Neuronal stem cell (in vitro differentiated cells): Measurements from ENCODE around the gene MAGI1.

ENCODE experiments used
- DNase-seq: peaks from one replicate; pipeline ENCODE4 v3.0.0-alpha.2; 2013; ENCODE audit warnings: low spot score
- H2AFZ ChIP-seq: one replicate; pipeline ENCODE4 v1.6.1; 2013; ENCODE audit warnings: mild to moderate bottlenecking, low read length, inconsistent platforms
- H2AK5ac ChIP-seq: 2 replicates; pipeline ENCODE4 v1.6.1; 2013; ENCODE audit warnings: low read depth, mild to moderate bottlenecking, inconsistent platforms, low read length, moderate library complexity, mixed read lengths
- H2BK120ac ChIP-seq: 2 replicates; pipeline ENCODE4 v1.6.1; 2013; ENCODE audit warnings: low read depth, mild to moderate bottlenecking, inconsistent platforms, low read length, moderate library complexity, mixed read lengths
- H2BK12ac ChIP-seq: one replicate; pipeline ENCODE4 v1.6.1; 2013; ENCODE audit warnings: low read length, inconsistent platforms
- H2BK15ac ChIP-seq: 2 replicates; pipeline ENCODE4 v1.6.1; 2013; ENCODE audit warnings: mild to moderate bottlenecking, low read length, inconsistent platforms, mixed read lengths
- H2BK5ac ChIP-seq: one replicate; pipeline ENCODE4 v1.6.1; 2013; ENCODE audit warnings: inconsistent platforms, mild to moderate bottlenecking, low read length, moderate library complexity
- H3K14ac ChIP-seq: one replicate; pipeline ENCODE4 v1.6.1; 2013; ENCODE audit warnings: low read length, inconsistent platforms
- H3K18ac ChIP-seq: 2 replicates; pipeline ENCODE4 v1.6.1; 2013; ENCODE audit warnings: low read length, inconsistent platforms
- H3K23ac ChIP-seq: 2 replicates; pipeline ENCODE4 v1.6.1; 2013; ENCODE audit warnings: low read depth, mild to moderate bottlenecking, mixed read lengths, low read length, inconsistent platforms; ENCODE audit not compliant: poor library complexity
- H3K27ac ChIP-seq: replicated peaks from 3 replicates; pipeline ENCODE4 v1.5.1; 2013; ENCODE audit warnings: low read length, inconsistent platforms
- H3K27me3 ChIP-seq, 3 experiments: 2 replicates each; pipeline ENCODE4 v1.6.1; 2013; ENCODE audit warnings: low read length in 3 of 3, mild to moderate bottlenecking in 2 of 3, inconsistent platforms in 1 of 3, low read depth in 1 of 3, mixed read lengths in 1 of 3, moderate library complexity in 1 of 3; ENCODE audit not compliant: control insufficient read depth in 3 of 3, insufficient read depth in 3 of 3
- H3K36me3 ChIP-seq, 2 donors: replicated peaks in 1 of 2; 2 replicates each; pipeline ENCODE4 v1.6.1; 2013; ENCODE audit warnings: low read length in 2 of 2; ENCODE audit not compliant: control insufficient read depth in 2 of 2, insufficient read depth in 2 of 2
- H3K4ac ChIP-seq: 2 replicates; pipeline ENCODE4 v1.6.1; 2013; ENCODE audit warnings: inconsistent platforms, mild to moderate bottlenecking, low read length, moderate library complexity
- H3K4me1 ChIP-seq, 2 donors: 1 replicate in 1 of 2; 2 replicates in 1 of 2; pipeline ENCODE4 v1.6.1; 2013; ENCODE audit warnings: low read length in 2 of 2, low read depth in 1 of 2; ENCODE audit not compliant: control insufficient read depth in 2 of 2, insufficient read depth in 1 of 2
- H3K4me2 ChIP-seq: one replicate; pipeline ENCODE4 v1.6.1; 2013; ENCODE audit warnings: mild to moderate bottlenecking, low read length, inconsistent platforms; ENCODE audit not compliant: insufficient read depth, poor library complexity, severe bottlenecking
- H3K4me3 ChIP-seq, 2 donors: 2 replicates each; pipeline ENCODE4 v1.5.1; 2013; ENCODE audit warnings: low read length in 2 of 2, mild to moderate bottlenecking in 2 of 2, inconsistent platforms in 1 of 2, moderate library complexity in 1 of 2
- H3K79me1 ChIP-seq: one replicate; pipeline ENCODE4 v1.6.1; 2013; ENCODE audit warnings: low read depth, mild to moderate bottlenecking, inconsistent platforms, low read length, moderate library complexity
- H3K9ac ChIP-seq: one replicate; pipeline ENCODE4 v1.6.1; 2013; ENCODE audit warnings: mild to moderate bottlenecking, low read depth, low read length, inconsistent platforms; ENCODE audit not compliant: poor library complexity
- H3K9me3 ChIP-seq, 2 donors: replicated peaks in 1 of 2; 2 replicates each; pipeline versions ENCODE3 to v1.6.1; 2013; ENCODE audit warnings: low read length in 2 of 2, mild to moderate bottlenecking in 2 of 2, inconsistent platforms in 1 of 2, low read depth in 1 of 2, mixed read lengths in 1 of 2, moderate library complexity in 1 of 2; ENCODE audit not compliant: control insufficient read depth in 2 of 2, insufficient read depth in 1 of 2
- H4K8ac ChIP-seq: one replicate; pipeline ENCODE4 v1.6.1; 2013; ENCODE audit warnings: low read depth, mild to moderate bottlenecking, inconsistent platforms, low read length, moderate library complexity
- H4K91ac ChIP-seq: one replicate; pipeline ENCODE4 v1.6.1; 2013; ENCODE audit warnings: low read length, low read depth, mild to moderate bottlenecking, inconsistent platforms; ENCODE audit not compliant: poor library complexity
- WGBS, 2 donors: extraction: QIAGEN DNeasy Blood & Tissue Kit; methylation state at CpG; one replicate each; pipeline ENCODE4 v1.1.7; 2013; ENCODE audit warnings: missing lambda C conversion rate in 2 of 2, mixed read lengths in 1 of 2; ENCODE audit not compliant: insufficient read length in 2 of 2, insufficient replicate concordance in 1 of 2; ENCODE audit errors: extremely low coverage in 2 of 2; 5-methylcytosine and 5-hydroxymethylcytosine counted together

The MAGI1 gene

DNA sequence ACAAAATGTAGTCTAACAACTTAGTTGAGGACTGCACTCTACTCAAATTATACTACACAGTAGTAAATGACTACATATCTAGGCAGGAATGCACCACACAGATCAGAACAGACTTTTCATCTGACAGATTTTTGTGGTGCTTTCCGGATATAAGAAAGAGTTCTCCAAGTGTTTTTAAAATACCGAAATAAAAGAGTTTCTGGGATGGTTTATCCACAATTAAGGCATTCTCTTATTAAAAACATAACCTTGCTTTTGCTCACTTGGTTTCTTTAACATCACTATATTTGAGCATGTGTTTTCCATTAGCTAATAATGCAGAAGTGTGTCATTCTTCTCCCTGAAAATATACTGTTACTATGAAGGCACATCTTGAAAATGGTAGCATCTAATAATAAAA is 132.9 kb downstream of the MAGI1 start:
- Histone ChIP-seq H3K4me2 (no peak overlapping the region), H3K18ac (no peak overlapping the region), H3K4me1 (peaks cover 10% of the 10 kb centered on the region in 2 donors), H4K8ac (no peak overlapping the region), H3K23ac (no peak overlapping the region), H3K4me3 (no peak overlapping the region), H3K36me3 (no peaks in the 10 kb centered on the region), H3K9me3 (no peaks in the 10 kb centered on the region), H4K91ac (no peak overlapping the region), H2AFZ (no peak overlapping the region), H2BK15ac (no peak overlapping the region), H3K9ac (no peak overlapping the region), H3K27me3 (no peaks in the 10 kb centered on the region), H3K4ac (no peak overlapping the region), H3K14ac (no peak overlapping the region), H3K79me1 (no peaks in the 10 kb centered on the region), H3K27ac (no peak overlapping the region), H2BK120ac (no peak overlapping the region), H2AK5ac (no peak overlapping the region), H2BK12ac (no peak overlapping the region), H2BK5ac (no peak overlapping the region)
- no peak for DNase-seq
- WGBS, 2 donors: no CpG with 5 or more reads among the region's 2 CpGs

DNA sequence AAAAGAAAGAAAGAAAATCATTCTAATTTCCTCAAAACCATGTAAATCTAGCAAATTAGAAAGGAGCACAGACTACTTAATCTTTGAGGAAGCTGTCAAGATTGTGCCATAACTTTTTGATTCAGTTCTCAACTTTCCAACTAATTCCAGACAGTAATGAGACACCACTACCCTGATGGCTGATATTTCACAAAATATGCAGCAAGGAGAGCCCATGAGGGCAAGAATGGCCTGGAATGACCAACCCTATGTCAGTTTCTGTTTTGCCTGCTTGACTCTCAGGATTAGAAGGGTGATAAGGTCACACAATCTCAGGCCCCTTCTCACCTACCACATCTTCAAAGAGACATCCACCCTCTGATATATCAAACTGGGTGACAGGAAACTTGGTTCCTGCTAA is 134.7 kb downstream of the MAGI1 start:
- no peak overlapping the region for H4K8ac ChIP-seq
- H3K27ac ChIP-seq: no peak overlapping the region
- no peaks in the 10 kb centered on the region for H3K27me3 ChIP-seq
- H2AK5ac ChIP-seq: no peak overlapping the region
- H2BK12ac ChIP-seq: no peak overlapping the region
- H3K23ac ChIP-seq: no peak overlapping the region
- H3K36me3 ChIP-seq: no peaks in the 10 kb centered on the region
- H3K4me1 ChIP-seq: peaks cover 10% of the 10 kb centered on the region in 2 donors
- H2BK5ac ChIP-seq: no peak overlapping the region
- no peak overlapping the region for H3K4me3 ChIP-seq
- no peaks in the 10 kb centered on the region for H3K79me1 ChIP-seq
- H2BK120ac ChIP-seq: no peak overlapping the region
- no peak overlapping the region for H3K4me2 ChIP-seq
- H4K91ac ChIP-seq: no peak overlapping the region
- no peak overlapping the region for H3K9ac ChIP-seq
- H2AFZ ChIP-seq: no peak overlapping the region
- no peak overlapping the region for H3K4ac ChIP-seq
- no peaks in the 10 kb centered on the region for H3K9me3 ChIP-seq
- no peak for DNase-seq
- H2BK15ac ChIP-seq: no peak overlapping the region
- H3K14ac ChIP-seq: no peak overlapping the region
- H3K18ac ChIP-seq: no peak overlapping the region

DNA sequence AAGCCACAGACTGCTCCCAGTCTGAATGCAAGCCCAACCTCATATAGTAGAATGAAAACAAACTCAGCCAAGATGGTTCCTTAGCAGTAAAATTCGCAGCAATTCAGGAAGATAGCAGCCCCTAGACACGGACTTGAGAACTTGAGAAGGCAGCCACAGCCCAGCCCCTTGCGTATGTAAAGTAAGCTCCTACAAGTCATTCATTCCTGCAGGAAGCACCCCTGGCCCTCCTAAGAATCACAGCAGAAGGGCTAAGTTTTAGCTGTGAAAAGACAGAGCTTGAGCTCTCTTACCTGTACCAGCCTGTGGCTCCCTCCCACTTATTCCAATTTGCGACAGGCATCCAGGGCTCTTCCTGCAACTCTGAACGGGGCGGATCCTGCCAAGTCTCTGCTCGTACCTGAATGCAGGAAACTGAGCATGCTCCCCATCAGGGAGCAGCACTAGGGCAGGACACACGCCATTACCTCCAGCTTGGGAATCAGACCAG is 136.4 kb downstream of the MAGI1 start:
- DNase-seq: no peak

DNA sequence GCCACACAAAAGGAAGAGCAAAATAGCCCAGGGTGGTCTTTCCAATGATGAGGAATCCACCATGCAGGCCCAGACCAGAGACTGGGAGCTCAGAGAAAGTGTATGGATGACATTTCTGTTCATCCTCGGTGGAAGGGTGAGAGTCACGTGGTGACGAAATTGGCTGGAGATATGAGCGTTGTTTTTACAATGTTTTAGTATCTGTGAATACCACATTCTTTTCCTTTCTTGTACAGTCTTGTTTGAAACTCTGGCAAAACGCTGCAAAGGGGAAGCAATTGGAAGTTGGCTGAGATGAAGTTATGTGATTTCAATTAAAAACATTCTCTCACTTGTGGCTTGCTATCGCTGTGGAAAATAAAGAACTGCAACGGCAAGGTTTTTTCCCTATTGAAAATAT is 137.5 kb downstream of the MAGI1 start:
- Histone ChIP-seq H3K36me3 (no peaks in the 10 kb centered on the region), H2BK5ac (no peak overlapping the region), H2AFZ (no peak overlapping the region), H3K27ac (no peak overlapping the region), H3K14ac (no peak overlapping the region), H3K27me3 (no peaks in the 10 kb centered on the region), H3K4me1 (peaks cover 6 to 10% of the 10 kb centered on the region in 2 donors), H4K91ac (no peak overlapping the region), H3K9ac (no peak overlapping the region), H3K23ac (no peak overlapping the region), H2BK120ac (no peak overlapping the region), H2AK5ac (no peak overlapping the region), H3K4me2 (no peak overlapping the region), H3K4me3 (no peak overlapping the region), H3K9me3 (no peaks in the 10 kb centered on the region), H4K8ac (no peak overlapping the region), H2BK12ac (no peak overlapping the region), H3K79me1 (no peaks in the 10 kb centered on the region), H3K4ac (no peak overlapping the region), H2BK15ac (no peak overlapping the region), H3K18ac (no peak overlapping the region)
- no peak for DNase-seq
- no CpG with 5 or more reads among the region's 7 CpGs for WGBS, 2 donors

More for the DNA sequence above, 136.4 kb downstream of the MAGI1 start:
- no peak overlapping the region for H3K23ac ChIP-seq
- no CpG with 5 or more reads among the region's 8 CpGs for WGBS, 2 donors
- H3K4ac ChIP-seq: no peak overlapping the region
- H2AFZ ChIP-seq: peak overlapping the region; percentile 71
- H3K14ac ChIP-seq: no peak overlapping the region
- H2BK15ac ChIP-seq: no peak overlapping the region
- no peaks in the 10 kb centered on the region for H3K9me3 ChIP-seq
- no peak overlapping the region for H2AK5ac ChIP-seq
- H2BK12ac ChIP-seq: no peak overlapping the region
- peak overlapping the region; percentile 31 for H3K4me2 ChIP-seq
- H3K9ac ChIP-seq: no peak overlapping the region
- peak overlapping the region; percentile 20 for H3K18ac ChIP-seq
- H4K8ac ChIP-seq: no peak overlapping the region
- H3K4me3 ChIP-seq: no peak overlapping the region
- H3K27me3 ChIP-seq: no peaks in the 10 kb centered on the region
- no peak overlapping the region for H4K91ac ChIP-seq
- no peak overlapping the region for H2BK120ac ChIP-seq
- H3K79me1 ChIP-seq: no peaks in the 10 kb centered on the region
- no peak overlapping the region for H2BK5ac ChIP-seq
- no peak overlapping the region for H3K27ac ChIP-seq
- peaks cover 6 to 10% of the 10 kb centered on the region in 2 donors for H3K4me1 ChIP-seq
- H3K36me3 ChIP-seq: no peaks in the 10 kb centered on the region
